NB4 (cell line): ENCODE measurements around the gene ANKRD13C.

Experiments used
- MYC ChIP-seq: IDR thresholded peaks from 2 replicates; pipeline ENCODE4 v1.6.1; 2011; ENCODE audit warnings: low read depth, low read length
- POLR2A ChIP-seq: IDR thresholded peaks from 2 replicates; pipeline ENCODE4 v1.6.1; 2011; ENCODE audit warnings: mild to moderate bottlenecking; ENCODE audit not compliant: insufficient read length; ENCODE audit errors: extremely low read depth
- TF ChIP-seq, protein P1 (sequence below): IDR thresholded peaks from 2 replicates; pipeline ENCODE4 v1.6.1; 2011; ENCODE audit warnings: low read depth, low read length
- TF ChIP-seq, protein P2 (sequence below): IDR thresholded peaks from one replicate; pipeline ENCODE4 v1.5.1; 2012; ENCODE audit warnings: low read depth, low read length

DNA sequence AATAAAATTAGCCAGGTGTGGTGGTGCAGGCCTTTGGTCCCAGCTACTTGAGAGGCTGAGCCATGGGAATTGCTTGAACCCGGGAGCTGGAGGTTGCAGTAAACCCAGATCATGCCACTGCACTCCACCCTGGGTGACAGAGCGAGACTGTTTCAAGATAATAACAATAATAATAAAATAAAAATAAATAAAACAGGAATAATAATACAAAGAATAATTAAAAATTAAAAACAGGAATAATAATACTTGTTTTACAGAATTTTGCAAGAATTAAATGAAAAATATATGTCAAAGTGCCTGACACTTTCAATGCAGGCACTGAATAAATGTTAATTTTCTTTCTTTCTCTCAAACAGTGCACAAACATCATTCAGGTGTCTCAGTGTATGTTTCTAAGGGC lies 30.0 kb upstream of the ANKRD13C start:
- TF ChIP-seq, protein P1, sequence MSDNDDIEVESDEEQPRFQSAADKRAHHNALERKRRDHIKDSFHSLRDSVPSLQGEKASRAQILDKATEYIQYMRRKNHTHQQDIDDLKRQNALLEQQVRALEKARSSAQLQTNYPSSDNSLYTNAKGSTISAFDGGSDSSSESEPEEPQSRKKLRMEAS = no peak
- TF ChIP-seq, protein P2, sequence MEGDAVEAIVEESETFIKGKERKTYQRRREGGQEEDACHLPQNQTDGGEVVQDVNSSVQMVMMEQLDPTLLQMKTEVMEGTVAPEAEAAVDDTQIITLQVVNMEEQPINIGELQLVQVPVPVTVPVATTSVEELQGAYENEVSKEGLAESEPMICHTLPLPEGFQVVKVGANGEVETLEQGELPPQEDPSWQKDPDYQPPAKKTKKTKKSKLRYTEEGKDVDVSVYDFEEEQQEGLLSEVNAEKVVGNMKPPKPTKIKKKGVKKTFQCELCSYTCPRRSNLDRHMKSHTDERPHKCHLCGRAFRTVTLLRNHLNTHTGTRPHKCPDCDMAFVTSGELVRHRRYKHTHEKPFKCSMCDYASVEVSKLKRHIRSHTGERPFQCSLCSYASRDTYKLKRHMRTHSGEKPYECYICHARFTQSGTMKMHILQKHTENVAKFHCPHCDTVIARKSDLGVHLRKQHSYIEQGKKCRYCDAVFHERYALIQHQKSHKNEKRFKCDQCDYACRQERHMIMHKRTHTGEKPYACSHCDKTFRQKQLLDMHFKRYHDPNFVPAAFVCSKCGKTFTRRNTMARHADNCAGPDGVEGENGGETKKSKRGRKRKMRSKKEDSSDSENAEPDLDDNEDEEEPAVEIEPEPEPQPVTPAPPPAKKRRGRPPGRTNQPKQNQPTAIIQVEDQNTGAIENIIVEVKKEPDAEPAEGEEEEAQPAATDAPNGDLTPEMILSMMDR = no peak
- TF ChIP-seq POLR2A (no peak), MYC (no peak)
